H9 (cell line): ENCODE data around the gene ANKS1B. TPM values are rescaled to one million over a fixed set of nuclear protein-coding genes. Genes with fewer than 3 reads are reported as not detected.

Source experiments
- DNase-seq: peaks from one replicate; pipeline ENCODE4 v3.0.0-alpha.2; 2017
- H2AFZ ChIP-seq: one replicate; pipeline ENCODE4 v1.6.1; 2013; ENCODE audit warnings: mild to moderate bottlenecking, low read length, control low read depth, moderate library complexity
- H2AK5ac ChIP-seq: 2 replicates; pipeline ENCODE4 v1.6.1; 2013; ENCODE audit warnings: low read length, control low read depth, mixed read lengths; ENCODE audit not compliant: insufficient read length
- H2BK120ac ChIP-seq: one replicate; pipeline ENCODE4 v1.6.1; 2013; ENCODE audit warnings: low read depth, mild to moderate bottlenecking, low read length, control low read depth, inconsistent platforms; ENCODE audit not compliant: poor library complexity, severe bottlenecking
- H2BK12ac ChIP-seq: 2 replicates; pipeline ENCODE4 v1.6.1; 2013; ENCODE audit warnings: low read length, control low read depth, mixed read lengths, low read depth; ENCODE audit not compliant: insufficient read length
- H2BK15ac ChIP-seq: 2 replicates; pipeline ENCODE4 v1.6.1; 2013; ENCODE audit warnings: low read depth, low read length, control low read depth
- H2BK20ac ChIP-seq: one replicate; pipeline ENCODE4 v1.6.1; 2013; ENCODE audit warnings: low read depth, mild to moderate bottlenecking, low read length, control low read depth, inconsistent platforms; ENCODE audit not compliant: poor library complexity, severe bottlenecking
- H2BK5ac ChIP-seq: 2 replicates; pipeline ENCODE4 v1.6.1; 2013; ENCODE audit warnings: low read length, control low read depth, mixed read lengths; ENCODE audit not compliant: insufficient read length
- H3K14ac ChIP-seq: 2 replicates; pipeline ENCODE4 v1.6.1; 2013; ENCODE audit warnings: low read length, control low read depth; ENCODE audit not compliant: insufficient read depth
- H3K18ac ChIP-seq: 2 replicates; pipeline ENCODE4 v1.6.1; 2013; ENCODE audit warnings: low read depth, mild to moderate bottlenecking, mixed read lengths, low read length, control low read depth; ENCODE audit not compliant: insufficient read length
- H3K23ac ChIP-seq: 2 replicates; pipeline ENCODE4 v1.6.1; 2013; ENCODE audit warnings: low read length, control low read depth, mixed read lengths, low read depth; ENCODE audit not compliant: insufficient read length
- H3K23me2 ChIP-seq: 2 replicates; pipeline ENCODE4 v1.6.1; 2013; ENCODE audit warnings: low read depth, mild to moderate bottlenecking, mixed read lengths, low read length, control low read depth; ENCODE audit not compliant: insufficient read length, poor library complexity, severe bottlenecking
- H3K27ac ChIP-seq: 2 replicates; pipeline ENCODE4 v1.5.1; 2013; ENCODE audit warnings: low read length, control low read depth, mixed read lengths, low read depth; ENCODE audit not compliant: insufficient read length
- H3K27me3 ChIP-seq: 2 replicates; pipeline ENCODE4 v1.6.1; 2013; ENCODE audit warnings: low read length, control low read depth, inconsistent platforms; ENCODE audit not compliant: insufficient read depth
- H3K4ac ChIP-seq: 2 replicates; pipeline ENCODE4 v1.6.1; 2013; ENCODE audit warnings: low read depth, mild to moderate bottlenecking, control low read depth, inconsistent platforms, low read length, moderate library complexity
- H3K4me1 ChIP-seq: 2 replicates; pipeline ENCODE4 v1.6.1; 2013; ENCODE audit warnings: low read length, control low read depth, inconsistent platforms; ENCODE audit not compliant: insufficient read depth
- H3K4me2 ChIP-seq: 2 replicates; pipeline ENCODE4 v1.6.1; 2013; ENCODE audit warnings: low read length, control low read depth, mixed read lengths; ENCODE audit not compliant: insufficient read length, insufficient read depth
- H3K56ac ChIP-seq: 2 replicates; pipeline ENCODE4 v1.6.1; 2013; ENCODE audit warnings: low read depth, mild to moderate bottlenecking, mixed read lengths, low read length, control low read depth; ENCODE audit not compliant: insufficient read length
- H3K79me1 ChIP-seq: 2 replicates; pipeline ENCODE4 v1.6.1; 2013; ENCODE audit warnings: low read depth, mild to moderate bottlenecking, moderate library complexity, low read length, control low read depth, inconsistent platforms; ENCODE audit not compliant: insufficient read depth, poor library complexity, severe bottlenecking
- H3K79me2 ChIP-seq: 2 replicates; pipeline ENCODE4 v1.6.1; 2013; ENCODE audit warnings: low read length, control low read depth, inconsistent platforms; ENCODE audit not compliant: insufficient read depth
- H3K9ac ChIP-seq: 2 replicates; pipeline ENCODE4 v1.6.1; 2013; ENCODE audit warnings: low read length, control low read depth, mixed read lengths; ENCODE audit not compliant: insufficient read length; ENCODE audit errors: extremely low read depth
- H3K9me3 ChIP-seq: one replicate; pipeline ENCODE4 v1.6.1; 2013; ENCODE audit warnings: low read depth, low read length, inconsistent platforms; ENCODE audit not compliant: control insufficient read depth
- H3T11ph ChIP-seq: one replicate; pipeline ENCODE4 v1.6.1; 2013; ENCODE audit warnings: mild to moderate bottlenecking, low read length, control low read depth, inconsistent platforms
- H4K20me1 ChIP-seq: one replicate; pipeline ENCODE4 v1.6.1; 2013; ENCODE audit not compliant: control insufficient read depth, insufficient read length, insufficient read depth
- H4K5ac ChIP-seq: 2 replicates; pipeline ENCODE4 v1.6.1; 2013; ENCODE audit warnings: low read depth, mild to moderate bottlenecking, mixed read lengths, low read length, control low read depth; ENCODE audit not compliant: insufficient read length
- H4K8ac ChIP-seq: replicated peaks from 2 replicates; pipeline ENCODE4 v1.6.1; 2013; ENCODE audit warnings: low read length, control low read depth, mixed read lengths, low read depth; ENCODE audit not compliant: insufficient read length
- H4K91ac ChIP-seq: 2 replicates; pipeline ENCODE4 v1.6.1; 2013; ENCODE audit warnings: low read depth, mild to moderate bottlenecking, moderate library complexity, mixed read lengths, low read length, control low read depth; ENCODE audit not compliant: insufficient read length
- H3K27ac Mint-ChIP-seq, 3 experiments: 2 replicates in 2 of 3; 3 replicates in 1 of 3; pipeline ENCODE4 v1.8.0; 2020 to 2021; ENCODE audit warnings: mixed read lengths in 3 of 3, mild to moderate bottlenecking in 1 of 3, moderate library complexity in 1 of 3
- H3K27me3 Mint-ChIP-seq: 2 replicates; pipeline ENCODE4 v1.8.0; 2021; ENCODE audit warnings: low read depth, mild to moderate bottlenecking, moderate library complexity, mixed read lengths
- H3K36me3 Mint-ChIP-seq, 3 experiments: 2 replicates in 2 of 3; 3 replicates in 1 of 3; pipeline ENCODE4 v1.8.0; 2020 to 2021; ENCODE audit warnings: low read depth in 3 of 3, mixed read lengths in 3 of 3; ENCODE audit not compliant: insufficient read depth in 1 of 3
- H3K4me1 Mint-ChIP-seq, 2 experiments: 2 replicates each; pipeline ENCODE4 v1.8.0; 2020; ENCODE audit warnings: mixed read lengths in 2 of 2
- H3K4me3 Mint-ChIP-seq, 2 experiments: 2 replicates in 1 of 2; 3 replicates in 1 of 2; pipeline ENCODE4 v1.8.0; 2020 to 2021; ENCODE audit warnings: mild to moderate bottlenecking in 2 of 2, mixed read lengths in 2 of 2, moderate library complexity in 1 of 2
- H3K9me3 Mint-ChIP-seq, 2 experiments: 2 replicates in 1 of 2; 3 replicates in 1 of 2; pipeline ENCODE4 v1.8.0; 2020; ENCODE audit warnings: mild to moderate bottlenecking in 2 of 2, mixed read lengths in 2 of 2, moderate library complexity in 1 of 2
- CTCF ChIP-seq: fragments of 200-600 bp; sonication (generic); conservative IDR thresholded peaks from 3 replicates; pipeline ENCODE4 v1.8.0; 2021; ENCODE audit warnings: antibody characterized with exemption, mild to moderate bottlenecking
- WGBS: extraction: QIAGEN DNeasy Blood & Tissue Kit; methylation state at CpG from one replicate; pipeline ENCODE4 v1.1.7; 2013; ENCODE audit warnings: missing lambda C conversion rate, low lambda C conversion rate, mixed read lengths; ENCODE audit not compliant: insufficient read length; ENCODE audit errors: extremely low coverage; 5-methylcytosine and 5-hydroxymethylcytosine counted together
- total RNA-seq: library from RNA; stranded (reverse); gene quantifications from 2 replicates; pipeline ENCODE4 v1.2.1, GENCODE V29; 2021

ANKS1B gene
- total RNA-seq, 1 experiment from 2014 or later = 4.1 TPM

- peaks cover 8% of the 10 kb centered on the region; the same call in 1 of the 2 replicates for H3K4me1 ChIP-seq
- no peaks in the 10 kb centered on the region for H3K79me1 ChIP-seq
- no peak overlapping the region for H2AFZ ChIP-seq
- H3K14ac ChIP-seq = no peak overlapping the region
- peak; percentile 62 for DNase-seq
- Mint-ChIP-seq H3K36me3 (peaks cover 0 to 19% (median 9%) of the 10 kb centered on the region in 3 experiments; a peak in 4 of 7 replicates), H3K27me3 (no peaks in the 10 kb centered on the region), H3K27ac (peak overlapping the region; percentile 72 to 82 (median 76)), H3K4me1 (peaks cover 21 to 22% of the 10 kb centered on the region in 2 experiments), H3K9me3 (no peaks in the 10 kb centered on the region), H3K4me3 (peak overlapping the region; percentile 23 to 68; a peak in 4 of 5 replicates)
- no peak overlapping the region for H2BK5ac ChIP-seq
- H2BK12ac ChIP-seq = no peak overlapping the region
- no peak overlapping the region for H3K9ac ChIP-seq
- no peak overlapping the region for H2BK20ac ChIP-seq
- no peaks in the 10 kb centered on the region for H3K9me3 ChIP-seq
- H2AK5ac ChIP-seq = no peak overlapping the region
- H3K4ac ChIP-seq = no peak overlapping the region
- H3T11ph ChIP-seq = no peak overlapping the region
- no peak overlapping the region for H3K23ac ChIP-seq
- no peak overlapping the region for H3K27ac ChIP-seq
- no peak overlapping the region for H3K56ac ChIP-seq
- TF ChIP-seq CTCF = no peak
- H4K5ac ChIP-seq = no peak overlapping the region
- H3K27me3 ChIP-seq = no peaks in the 10 kb centered on the region
- no peak overlapping the region for H3K4me2 ChIP-seq
- no peak overlapping the region for H2BK15ac ChIP-seq
- H3K23me2 ChIP-seq = no peaks in the 10 kb centered on the region
- H4K20me1 ChIP-seq = no peaks in the 10 kb centered on the region
- no peak overlapping the region for H4K91ac ChIP-seq
- no peak overlapping the region for H3K18ac ChIP-seq
- no peak overlapping the region for H4K8ac ChIP-seq
- no peak overlapping the region for H2BK120ac ChIP-seq
- no peaks in the 10 kb centered on the region for H3K79me2 ChIP-seq
- no CpG with 5 or more reads among the region's 8 CpGs for WGBS
These were observed 1288.6 kb downstream of the ANKS1B start for GRCh38 chr12:98696036-98696646.
